ENCODE data around the gene SUCLG2. TPM values are rescaled to one million over a fixed set of nuclear protein-coding genes. Genes with fewer than 3 reads are reported as not detected.

The SUCLG2 gene
- total RNA-seq, 1 donor from 2014 or later: 29.5 TPM

GRCh38 chr3:67635257-67635656 lies 19.2 kb downstream of the SUCLG2 start:
- no peaks in the 10 kb centered on the region for H3K9me3 ChIP-seq
- H3K4me3 ChIP-seq: no peak overlapping the region
- TF ChIP-seq POLR2AphosphoS5 (IDR thresholded peaks at IDR 0.05; ENCODE audit: insufficient read depth in 1 of 2, low read depth in 1 of 2) (no peak), POLR2A (IDR thresholded peaks at IDR 0.05) (no peak), CTCF (IDR thresholded peaks at IDR 0.05) (no peak)
- no peaks in the 10 kb centered on the region for H3K27me3 ChIP-seq
- H3K27ac ChIP-seq: no peak overlapping the region
- intact Hi-C loops (cut with DNase I): no loop called here
- H3K36me3 ChIP-seq: no peaks in the 10 kb centered on the region
- DNase-seq (ENCODE audit: extremely low spot score in 2 of 2): no peak
- H3K4me1 ChIP-seq: peaks cover 15% of the 10 kb centered on the region

DNA sequence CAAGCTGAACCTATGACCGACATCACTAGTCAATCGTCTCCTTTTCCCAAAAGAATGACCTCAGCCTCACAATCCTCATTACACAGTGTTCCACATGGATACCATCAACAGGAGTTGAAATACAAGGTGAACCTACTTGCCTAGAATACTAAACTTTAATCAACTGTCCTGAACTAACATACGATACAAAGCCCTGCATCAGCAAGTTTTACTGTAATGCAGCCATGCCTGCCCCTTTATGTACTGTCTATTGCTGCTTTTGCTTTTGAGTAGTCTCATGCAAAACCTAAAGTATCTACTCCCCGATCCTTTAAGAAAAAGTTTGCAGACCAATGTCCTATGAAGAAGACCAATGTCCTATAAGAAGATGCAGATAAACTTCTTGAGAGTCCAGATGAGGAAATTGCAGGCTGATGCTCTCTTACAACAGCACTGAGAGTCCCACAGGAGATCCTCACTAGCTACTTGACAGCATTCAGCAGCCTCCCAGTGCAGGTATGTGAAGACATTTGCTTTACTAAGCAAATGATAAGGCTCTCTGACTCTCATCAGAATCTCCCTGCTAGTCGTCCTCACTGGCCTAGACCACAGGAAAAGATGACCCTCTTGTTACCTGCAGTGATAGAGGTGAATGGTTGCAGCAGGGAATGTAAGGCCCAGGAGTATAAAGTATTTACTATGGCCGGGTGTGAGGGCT lies 23.6 kb downstream of the SUCLG2 start:
- H3K27me3 ChIP-seq: no peaks in the 10 kb centered on the region
- H3K36me3 ChIP-seq: no peaks in the 10 kb centered on the region
- H3K27ac ChIP-seq: no peak overlapping the region
- no peak overlapping the region for H3K4me3 ChIP-seq
- intact Hi-C loops (cut with DNase I): no loop called here
- DNase-seq (ENCODE audit: extremely low spot score in 2 of 2): no peak
- no peaks in the 10 kb centered on the region for H3K4me1 ChIP-seq
- no peaks in the 10 kb centered on the region for H3K9me3 ChIP-seq
- TF ChIP-seq POLR2AphosphoS5 (IDR thresholded peaks at IDR 0.05; ENCODE audit: insufficient read depth in 1 of 2, low read depth in 1 of 2) (no peak), CTCF (IDR thresholded peaks at IDR 0.05) (no peak)

GRCh38 chr3:67624687-67625086 lies 29.7 kb downstream of the SUCLG2 start:
- TF ChIP-seq POLR2AphosphoS5 (IDR thresholded peaks at IDR 0.05; ENCODE audit: insufficient read depth in 1 of 2, low read depth in 1 of 2) (no peak), CTCF (IDR thresholded peaks at IDR 0.05) (no peak), POLR2A (IDR thresholded peaks at IDR 0.05) (no peak)
- no peak overlapping the region for H3K27ac ChIP-seq
- no peaks in the 10 kb centered on the region for H3K4me1 ChIP-seq
- H3K4me3 ChIP-seq: no peak overlapping the region
- H3K36me3 ChIP-seq: no peaks in the 10 kb centered on the region
- H3K9me3 ChIP-seq: no peaks in the 10 kb centered on the region
- DNase-seq (ENCODE audit: extremely low spot score in 2 of 2): no peak
- H3K27me3 ChIP-seq: no peaks in the 10 kb centered on the region
- intact Hi-C loops (cut with DNase I): no loop called here

GRCh38 chr3:67624078-67624477 lies 30.3 kb downstream of the SUCLG2 start:
- DNase-seq (ENCODE audit: extremely low spot score in 2 of 2): no peak
- Histone ChIP-seq H3K27ac (no peak overlapping the region), H3K27me3 (no peaks in the 10 kb centered on the region), H3K4me1 (no peaks in the 10 kb centered on the region), H3K9me3 (no peaks in the 10 kb centered on the region), H3K36me3 (no peaks in the 10 kb centered on the region), H3K4me3 (no peak overlapping the region)
- TF ChIP-seq CTCF (IDR thresholded peaks at IDR 0.05) (no peak), POLR2AphosphoS5 (IDR thresholded peaks at IDR 0.05; ENCODE audit: insufficient read depth in 1 of 2, low read depth in 1 of 2) (no peak), POLR2A (IDR thresholded peaks at IDR 0.05) (no peak)
- intact Hi-C loops (cut with DNase I): no loop called here

- intact Hi-C loops (cut with DNase I): no loop called here
These were observed 31.8 kb downstream of the SUCLG2 start for GRCh38 chr3:67622652-67623051.

More at GRCh38 chr3:67622652-67623051, 31.8 kb downstream of the SUCLG2 start:
- Histone ChIP-seq H3K27me3 (no peaks in the 10 kb centered on the region), H3K36me3 (peaks cover 0 to 4% of the 10 kb centered on the region in 2 donors), H3K4me1 (no peaks in the 10 kb centered on the region), H3K9me3 (no peaks in the 10 kb centered on the region), H3K27ac (no peak overlapping the region), H3K4me3 (no peak overlapping the region)
- TF ChIP-seq POLR2A (IDR thresholded peaks at IDR 0.05): no peak
- TF ChIP-seq CTCF (IDR thresholded peaks at IDR 0.05): no peak
- no peak for TF ChIP-seq POLR2AphosphoS5 (IDR thresholded peaks at IDR 0.05; ENCODE audit: insufficient read depth in 1 of 2, low read depth in 1 of 2)
- DNase-seq (ENCODE audit: extremely low spot score in 2 of 2): no peak
